SU-DHL-6 (cell line): Measurements from ENCODE around the gene MPPED2.

ENCODE experiments used
- EZH2phosphoT487 ChIP-seq: fragments of 200-600 bp; sonication (generic), shearing (Covaris generic); conservative IDR thresholded peaks from 2 replicates; pipeline ENCODE4 v1.6.1; 2018; ENCODE audit warnings: mild to moderate bottlenecking, antibody characterized with exemption, low read length, moderate library complexity, mixed read lengths
- TF ChIP-seq, protein P1 (sequence below): fragments of 200-600 bp; sonication (generic); IDR thresholded peaks from one replicate; pipeline ENCODE4 v1.5.1; 2017; ENCODE audit warnings: antibody characterized with exemption, mild to moderate bottlenecking, low read length, moderate library complexity; ENCODE audit not compliant: insufficient read depth, poor library complexity, severe bottlenecking

DNA sequence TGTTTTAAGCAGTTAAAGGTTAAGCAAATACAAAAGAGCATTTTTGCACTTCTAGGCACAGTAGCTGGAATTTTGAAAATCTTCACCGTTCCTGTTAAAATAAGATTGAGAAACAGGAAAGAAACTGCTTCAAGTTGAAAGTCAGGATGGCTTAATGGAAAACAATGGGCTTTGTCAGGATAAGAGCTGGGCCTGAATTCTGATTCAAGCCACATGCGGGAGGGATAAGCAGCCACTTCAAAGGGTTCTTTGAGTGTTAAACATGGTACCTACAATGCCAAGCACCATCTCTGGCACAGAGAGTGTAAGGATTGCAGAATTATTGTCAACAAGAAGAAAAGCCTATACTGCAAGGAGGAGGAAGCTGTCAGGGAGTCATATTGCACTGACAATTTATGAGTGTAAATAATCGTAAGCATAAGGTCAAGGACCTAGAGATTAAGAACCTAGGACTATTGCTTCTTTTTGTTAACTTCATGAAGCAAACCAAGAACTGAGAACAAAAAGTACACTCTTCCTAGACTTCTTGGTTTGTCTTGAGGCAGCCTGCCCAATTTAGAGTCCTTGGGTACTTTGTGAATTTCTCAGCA, 32.5 kb downstream of the MPPED2 start:
- TF ChIP-seq, protein P1, sequence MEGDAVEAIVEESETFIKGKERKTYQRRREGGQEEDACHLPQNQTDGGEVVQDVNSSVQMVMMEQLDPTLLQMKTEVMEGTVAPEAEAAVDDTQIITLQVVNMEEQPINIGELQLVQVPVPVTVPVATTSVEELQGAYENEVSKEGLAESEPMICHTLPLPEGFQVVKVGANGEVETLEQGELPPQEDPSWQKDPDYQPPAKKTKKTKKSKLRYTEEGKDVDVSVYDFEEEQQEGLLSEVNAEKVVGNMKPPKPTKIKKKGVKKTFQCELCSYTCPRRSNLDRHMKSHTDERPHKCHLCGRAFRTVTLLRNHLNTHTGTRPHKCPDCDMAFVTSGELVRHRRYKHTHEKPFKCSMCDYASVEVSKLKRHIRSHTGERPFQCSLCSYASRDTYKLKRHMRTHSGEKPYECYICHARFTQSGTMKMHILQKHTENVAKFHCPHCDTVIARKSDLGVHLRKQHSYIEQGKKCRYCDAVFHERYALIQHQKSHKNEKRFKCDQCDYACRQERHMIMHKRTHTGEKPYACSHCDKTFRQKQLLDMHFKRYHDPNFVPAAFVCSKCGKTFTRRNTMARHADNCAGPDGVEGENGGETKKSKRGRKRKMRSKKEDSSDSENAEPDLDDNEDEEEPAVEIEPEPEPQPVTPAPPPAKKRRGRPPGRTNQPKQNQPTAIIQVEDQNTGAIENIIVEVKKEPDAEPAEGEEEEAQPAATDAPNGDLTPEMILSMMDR, result no peak
- no peak for TF ChIP-seq EZH2phosphoT487
